GM12801 (cell line): ENCODE measurements around the gene KCNQ1.

Experiments
- CTCF ChIP-seq: IDR thresholded peaks from one replicate; pipeline ENCODE4 v1.5.1; 2011; ENCODE audit warnings: control low read depth; ENCODE audit not compliant: insufficient read length; ENCODE audit errors: extremely low read depth

Gene KCNQ1

GRCh38 chr11:2548596-2548995 lies 103.8 kb downstream of the KCNQ1 start:
- TF ChIP-seq CTCF, result no peak

- TF ChIP-seq CTCF, result no peak
Measured at GRCh38 chr11:2549080-2549479, 104.3 kb downstream of the KCNQ1 start.

GRCh38 chr11:2549491-2549875 lies 104.7 kb downstream of the KCNQ1 start:
- TF ChIP-seq CTCF, result no peak

GRCh38 chr11:2549876-2550605 lies 105.2 kb downstream of the KCNQ1 start:
- TF ChIP-seq CTCF, result no peak

GRCh38 chr11:2550606-2550970 lies 105.8 kb downstream of the KCNQ1 start:
- no peak for TF ChIP-seq CTCF

GRCh38 chr11:2551131-2551530 lies 106.3 kb downstream of the KCNQ1 start:
- no peak for TF ChIP-seq CTCF

GRCh38 chr11:2552210-2552609 lies 107.4 kb downstream of the KCNQ1 start:
- TF ChIP-seq CTCF, result no peak

- no peak for TF ChIP-seq CTCF
Measured at GRCh38 chr11:2553198-2553597, 108.4 kb downstream of the KCNQ1 start.
